ENCODE measurements around the gene MYBPC3. TPM values are rescaled to one million over a fixed set of nuclear protein-coding genes. Genes with fewer than 3 reads are reported as not detected.

MYBPC3 gene
- total RNA-seq, 1 donor from 2014 or later = not detected

- DNase-seq = no peak
Observed at GRCh38 chr11:47383071-47383470, 30.6 kb upstream of the MYBPC3 start.

GRCh38 chr11:47380078-47380477, 27.6 kb upstream of the MYBPC3 start:
- DNase-seq = no peak

GRCh38 chr11:47379317-47379716, 26.8 kb upstream of the MYBPC3 start:
- DNase-seq = no peak

- DNase-seq = no peak
Observed at GRCh38 chr11:47378836-47379170, 26.3 kb upstream of the MYBPC3 start.

GRCh38 chr11:47378010-47378835, 25.7 kb upstream of the MYBPC3 start, which contains the start of gene SPI1:
Gene SPI1 (minus strand): TSS chr11:47378547. CDS start chr11:47378353, 194 bp downstream.
- DNase-seq = no peak

- no peak for DNase-seq
Observed at GRCh38 chr11:47377571-47378009, 25.1 kb upstream of the MYBPC3 start.

- DNase-seq = no peak
Observed at GRCh38 chr11:47376525-47377371, 24.2 kb upstream of the MYBPC3 start.

- no peak for DNase-seq
Observed at GRCh38 chr11:47376107-47376524, 23.6 kb upstream of the MYBPC3 start.

- no peak for DNase-seq
Observed at GRCh38 chr11:47375546-47376085, 23.1 kb upstream of the MYBPC3 start.

- no peak for DNase-seq
Observed at GRCh38 chr11:47375020-47375419, 22.5 kb upstream of the MYBPC3 start.

- no peak for DNase-seq
Observed at GRCh38 chr11:47374720-47375019, 22.2 kb upstream of the MYBPC3 start.

- DNase-seq = peak; percentile 85
Observed at GRCh38 chr11:47373876-47374719, 21.6 kb upstream of the MYBPC3 start.

- DNase-seq = no peak
Observed at GRCh38 chr11:47372422-47372821, 19.9 kb upstream of the MYBPC3 start.

GRCh38 chr11:47369676-47370075, 17.2 kb upstream of the MYBPC3 start:
- DNase-seq = no peak

GRCh38 chr11:47366020-47366490, 13.6 kb upstream of the MYBPC3 start:
- DNase-seq = no peak

- DNase-seq = no peak
Observed at GRCh38 chr11:47361419-47361818, 8.9 kb upstream of the MYBPC3 start.

- no peak for DNase-seq
Observed at GRCh38 chr11:47360341-47360740, 7.8 kb upstream of the MYBPC3 start.

- no peak for DNase-seq
Observed at GRCh38 chr11:47359586-47359985, 7.1 kb upstream of the MYBPC3 start.

- no peak for DNase-seq
Observed at GRCh38 chr11:47359162-47359561, 6.7 kb upstream of the MYBPC3 start.

GRCh38 chr11:47358731-47359051, 6.2 kb upstream of the MYBPC3 start:
- no peak for DNase-seq

GRCh38 chr11:47357985-47358730, 5.7 kb upstream of the MYBPC3 start:
- DNase-seq = no peak

GRCh38 chr11:47356998-47357329, 4.5 kb upstream of the MYBPC3 start:
- no peak for DNase-seq
